ENCODE data around the gene EHF.
"Not testable (repeated sequence)": the region's sequence is repeated elsewhere in the genome, so short reads cannot be mapped to it uniquely, and the experiment has no call there.

EHF gene

DNA sequence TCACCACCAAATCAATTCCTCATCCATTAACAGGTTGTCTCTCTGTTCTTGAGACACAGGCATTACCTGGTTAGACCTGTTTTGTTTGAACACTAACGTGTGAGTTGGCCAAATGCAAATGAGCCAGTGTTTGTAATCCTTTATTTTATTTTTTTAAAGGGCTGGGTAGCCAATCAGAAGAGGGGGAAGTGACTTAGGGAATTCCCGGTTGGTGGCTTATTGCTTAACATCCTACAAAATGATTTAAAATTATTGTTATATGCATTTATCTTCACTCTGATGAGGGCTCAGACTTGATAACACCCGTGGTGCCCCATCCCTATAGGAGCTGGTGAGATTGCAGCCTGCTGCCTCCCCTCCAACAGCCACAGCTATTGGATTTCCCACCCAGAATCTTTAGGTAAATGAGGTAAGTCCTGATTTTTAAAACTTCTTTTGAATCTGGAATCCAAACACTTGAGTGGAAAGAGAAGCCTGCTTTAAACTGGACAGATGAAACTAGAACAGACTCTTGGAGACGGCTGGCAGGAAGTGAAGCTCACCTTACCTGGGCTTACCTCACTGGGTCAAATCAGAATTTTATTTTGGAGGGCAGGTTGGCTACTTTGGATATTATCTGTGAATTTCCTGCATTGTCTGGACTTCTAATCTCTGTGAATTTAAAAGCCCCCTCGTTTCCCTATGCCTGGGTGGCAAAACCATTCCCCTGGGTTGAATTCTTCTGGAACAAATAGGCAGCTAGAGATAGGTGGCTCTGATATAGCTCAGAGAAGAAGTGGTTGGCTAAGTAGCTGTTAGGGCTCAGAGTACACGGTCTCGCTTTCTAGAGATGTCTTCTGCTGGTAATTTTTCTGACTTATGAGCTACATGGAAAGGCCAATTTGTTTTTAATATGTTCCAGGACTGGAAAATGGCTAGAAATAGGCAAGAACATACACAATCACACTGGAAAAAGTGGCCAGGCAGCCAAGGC, at the start of gene EHF:
Gene EHF, plus strand, starts transcription at position 274 of the 973 bp plus-strand sequence. CDS start 21,538 bp downstream, outside the sequence.
- no peak for TF ChIP-seq ZNF274 (IDR thresholded peaks at IDR 0.05; ENCODE audit: low read depth, low read length)
- no peak within 1 kb of the TSS for H3K4me3 ChIP-seq (ENCODE audit: low read length)

- H3K4me3 ChIP-seq (ENCODE audit: low read length): no peak overlapping the region
Observed at GRCh38 chr11:34573537-34573936, 47.4 kb upstream of the EHF start.

GRCh38 chr11:34575261-34575660, 45.6 kb upstream of the EHF start:
- TF ChIP-seq ZNF274 (IDR thresholded peaks at IDR 0.05; ENCODE audit: low read depth, low read length): no peak
- no peak overlapping the region for H3K4me3 ChIP-seq (ENCODE audit: low read length)

More at GRCh38 chr11:34573537-34573936, 47.4 kb upstream of the EHF start:
- no peak for TF ChIP-seq ZNF274 (IDR thresholded peaks at IDR 0.05; ENCODE audit: low read depth, low read length)

DNA sequence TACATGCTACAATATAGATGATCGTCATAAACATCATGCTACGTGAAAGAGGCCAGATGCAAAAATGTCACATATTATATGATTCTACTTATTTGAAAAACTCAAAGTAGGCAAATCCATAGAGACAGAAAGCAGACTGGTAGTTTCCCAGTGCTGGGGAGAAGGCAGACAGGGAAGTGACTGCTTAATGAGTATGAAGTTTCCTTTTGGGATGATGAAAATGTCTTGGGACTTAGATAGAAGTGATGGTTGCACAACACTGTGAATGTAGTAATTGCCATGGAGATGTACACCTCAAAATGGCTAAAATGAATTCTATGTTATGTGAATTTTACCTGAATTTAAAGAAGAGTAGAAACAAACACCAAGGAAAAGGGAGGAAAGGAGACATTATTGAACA, 45.2 kb upstream of the EHF start:
- no peak overlapping the region for H3K4me3 ChIP-seq (ENCODE audit: low read length)
- no peak for TF ChIP-seq ZNF274 (IDR thresholded peaks at IDR 0.05; ENCODE audit: low read depth, low read length)

- no peak for TF ChIP-seq ZNF274 (IDR thresholded peaks at IDR 0.05; ENCODE audit: low read depth, low read length)
- H3K4me3 ChIP-seq (ENCODE audit: low read length): no peak overlapping the region
Observed at GRCh38 chr11:34576331-34576730, 44.6 kb upstream of the EHF start.

DNA sequence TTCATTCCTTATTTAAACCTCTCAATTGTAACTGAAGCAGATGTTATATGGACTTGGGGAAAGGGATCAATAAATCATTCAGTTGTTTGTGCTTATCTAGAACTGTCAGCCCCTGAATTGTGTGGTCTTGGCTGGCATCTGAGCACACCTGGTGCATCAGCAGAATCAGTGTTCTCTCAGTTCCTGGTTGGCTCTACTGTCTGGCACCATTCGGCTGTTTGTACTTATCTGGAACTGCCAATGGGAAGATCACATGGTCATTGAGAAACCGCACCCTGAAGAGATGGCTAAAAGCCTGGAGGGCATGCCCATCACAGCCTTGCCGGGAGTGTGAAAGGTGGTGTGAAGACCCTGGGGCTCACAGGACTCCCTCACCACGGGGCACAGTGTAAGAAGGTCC, 37.1 kb upstream of the EHF start:
- TF ChIP-seq ZNF274 (IDR thresholded peaks at IDR 0.05; ENCODE audit: low read depth, low read length): no peak
- H3K4me3 ChIP-seq (ENCODE audit: low read length): no peak overlapping the region

DNA sequence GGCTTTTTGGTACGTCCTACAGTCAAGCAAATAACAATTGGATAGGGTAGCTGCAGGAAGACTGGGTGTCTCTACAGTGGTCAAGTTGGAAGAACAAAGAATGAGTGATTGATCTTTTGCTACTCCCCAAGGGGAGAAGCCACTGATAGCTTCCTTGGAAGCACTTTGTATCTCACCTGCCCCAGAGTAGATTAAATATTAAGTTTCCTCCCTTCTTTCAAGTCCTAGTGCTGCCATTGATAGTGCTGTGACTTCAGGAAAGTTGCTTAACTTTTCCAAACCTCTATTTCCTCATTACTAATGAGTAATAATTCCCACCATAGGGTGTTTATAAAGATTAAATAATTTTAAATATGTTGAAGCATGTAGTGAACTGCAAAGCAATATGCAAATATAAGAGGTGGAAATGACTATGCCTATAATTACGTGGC, 35.6 kb upstream of the EHF start:
- TF ChIP-seq ZNF274 (IDR thresholded peaks at IDR 0.05; ENCODE audit: low read depth, low read length): no peak

GRCh38 chr11:34585735-34586487, 35.0 kb upstream of the EHF start:
- no peak for TF ChIP-seq ZNF274 (IDR thresholded peaks at IDR 0.05; ENCODE audit: low read depth, low read length)
- H3K4me3 ChIP-seq (ENCODE audit: low read length): no peak overlapping the region

More for the DNA sequence above, 35.6 kb upstream of the EHF start:
- H3K4me3 ChIP-seq (ENCODE audit: low read length): no peak overlapping the region

DNA sequence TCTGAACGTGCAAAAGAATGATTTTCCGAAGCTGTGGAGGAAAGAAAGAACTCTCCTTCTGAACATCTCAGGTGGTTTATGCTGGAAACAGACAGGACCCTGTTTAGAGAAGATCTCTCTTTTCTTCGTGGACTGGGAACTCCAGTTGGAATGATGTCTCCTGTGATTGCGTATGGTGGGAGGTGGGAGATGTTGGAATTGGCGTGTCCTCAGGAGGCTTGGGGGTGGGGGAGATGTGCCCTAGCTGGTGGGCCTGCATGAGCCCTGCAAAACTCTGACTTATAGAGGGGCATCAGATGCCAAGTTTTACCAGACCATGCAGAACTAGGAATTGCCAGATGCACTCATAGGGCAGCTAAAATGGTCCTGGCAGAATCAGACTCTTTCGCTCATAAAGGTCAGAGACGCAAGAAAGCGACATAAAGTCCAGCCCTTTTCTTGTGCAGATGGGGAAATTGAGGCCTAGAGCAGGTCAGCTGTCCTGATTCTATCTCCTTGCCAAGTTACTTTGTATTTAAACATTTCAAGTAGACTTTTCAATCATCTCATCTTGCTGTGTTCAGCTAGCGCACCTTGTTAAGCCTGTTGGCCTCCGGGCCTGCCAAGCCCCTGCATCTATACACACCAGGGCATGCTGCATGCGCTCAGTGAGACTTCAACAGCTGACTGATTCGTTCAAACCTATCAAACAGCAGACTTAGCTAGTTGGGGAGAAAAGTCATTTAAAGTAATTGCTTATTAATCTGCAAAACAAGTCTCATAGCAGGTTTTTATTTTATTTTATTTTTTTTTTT, 34.2 kb upstream of the EHF start:
- no peak for TF ChIP-seq ZNF274 (IDR thresholded peaks at IDR 0.05; ENCODE audit: low read depth, low read length)
- no peak overlapping the region for H3K4me3 ChIP-seq (ENCODE audit: low read length)

- H3K4me3 ChIP-seq (ENCODE audit: low read length): no peak overlapping the region
- TF ChIP-seq ZNF274 (IDR thresholded peaks at IDR 0.05; ENCODE audit: low read depth, low read length): no peak
Observed at GRCh38 chr11:34587282-34587677, 33.6 kb upstream of the EHF start.

DNA sequence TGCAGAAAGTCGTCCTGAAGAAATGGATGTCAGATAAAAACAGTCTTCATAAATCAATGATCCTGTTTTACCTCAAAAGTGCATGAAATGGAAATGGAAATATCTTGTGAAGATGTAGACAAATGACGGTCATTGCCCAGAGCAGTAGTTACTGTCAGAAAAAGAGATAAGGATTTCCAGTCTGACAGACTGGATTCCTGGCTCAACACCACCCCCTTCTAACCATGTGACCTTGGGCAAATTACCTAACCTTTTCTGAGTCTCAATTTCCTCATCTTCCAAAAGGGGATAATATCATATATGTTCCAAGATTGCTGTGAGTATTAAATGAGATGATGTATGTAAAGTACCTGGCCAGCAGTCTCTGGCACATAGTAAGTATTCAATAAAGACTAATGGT, 32.9 kb upstream of the EHF start:
- no peak overlapping the region for H3K4me3 ChIP-seq (ENCODE audit: low read length)
- TF ChIP-seq ZNF274 (IDR thresholded peaks at IDR 0.05; ENCODE audit: low read depth, low read length): no peak

DNA sequence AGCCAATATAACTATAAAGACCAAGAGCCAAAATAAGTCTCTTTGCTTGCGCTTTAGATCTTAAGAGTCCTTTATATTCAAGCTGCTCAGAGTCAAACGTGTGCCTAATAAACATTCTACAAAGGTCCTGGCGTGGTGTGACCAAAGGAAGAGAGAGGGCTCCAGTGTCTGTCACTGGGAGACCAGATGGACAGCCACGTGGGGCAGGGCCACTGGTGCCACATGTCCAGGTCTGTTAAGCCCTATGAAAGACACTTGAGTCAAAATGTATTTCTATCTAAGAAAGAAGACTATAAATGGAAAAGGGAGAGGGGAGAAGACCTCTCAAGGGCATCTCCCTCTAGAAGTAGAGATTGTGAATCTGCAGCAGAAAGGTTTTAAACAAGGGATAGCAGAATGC, 32.2 kb upstream of the EHF start:
- no peak for TF ChIP-seq ZNF274 (IDR thresholded peaks at IDR 0.05; ENCODE audit: low read depth, low read length)
- H3K4me3 ChIP-seq (ENCODE audit: low read length): no peak overlapping the region

DNA sequence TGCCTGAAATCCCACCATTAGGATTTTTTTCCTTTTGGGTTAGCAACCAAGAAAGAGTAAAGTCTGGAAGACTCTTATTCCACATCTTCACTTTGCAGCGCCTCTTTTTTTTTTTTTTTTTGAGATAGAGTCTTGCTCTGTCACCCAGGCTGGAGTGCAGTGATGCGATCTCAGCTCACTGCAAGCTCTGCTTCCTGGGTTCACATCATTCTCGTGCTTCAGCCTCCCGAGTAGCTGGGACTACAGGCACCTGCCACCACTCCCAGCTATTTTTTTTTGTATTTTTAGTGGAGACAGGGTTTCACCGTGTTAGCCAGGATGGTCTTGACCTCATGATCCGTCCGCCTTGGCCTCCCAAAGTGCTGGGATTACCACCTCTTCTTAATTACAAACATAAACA, 31.7 kb upstream of the EHF start:
- H3K4me3 ChIP-seq (ENCODE audit: low read length): not testable (repeated sequence)

- H3K4me3 ChIP-seq (ENCODE audit: low read length): no peak overlapping the region
- no peak for TF ChIP-seq ZNF274 (IDR thresholded peaks at IDR 0.05; ENCODE audit: low read depth, low read length)
Observed at GRCh38 chr11:34593085-34593484, 27.8 kb upstream of the EHF start.
